ENCODE data around the gene CCDC117. TPM values are rescaled to one million over a fixed set of nuclear protein-coding genes. Genes with fewer than 3 reads are reported as not detected.

The CCDC117 gene
- total and polyA plus RNA-seq, 8 donors = 5.1 to 15.7 (median 8.8) TPM

- H3K9me3 ChIP-seq = no peaks in the 10 kb centered on the region
- no peak for FAIRE-seq
- WGBS, 2 donors = 35 to 37% methylated on average over 5 of the region's 5 CpGs
- H3K27ac ChIP-seq = peak overlapping the region; percentile 97 to 100 (median 100)
- TF ChIP-seq CTCF (IDR thresholded peaks at IDR 0.05) = no peak
- no peak for ATAC-seq
- peak overlapping the region; percentile 80 to 94 (median 88) for H3K4me3 ChIP-seq
- H3K36me3 ChIP-seq = peaks cover 0 to 55% (median 44%) of the 10 kb centered on the region in 3 donors
- peaks cover 0 to 21% (median 0%) of the 10 kb centered on the region in 3 donors for H3K4me1 ChIP-seq
- no peaks in the 10 kb centered on the region for H3K27me3 ChIP-seq
- DNase-seq = peak in 1 of 6 donors; percentile 50
- intact Hi-C loops (cut with DNase I) = no loop called here
These were observed 23.7 kb downstream of the CCDC117 start for GRCh38 chr22:28795932-28796856.

GRCh38 chr22:28798810-28799605 is 26.5 kb downstream of the CCDC117 start:
- peaks cover 0 to 52% (median 44%) of the 10 kb centered on the region in 3 donors for H3K36me3 ChIP-seq
- H3K9me3 ChIP-seq = no peaks in the 10 kb centered on the region
- H3K27ac ChIP-seq = peak overlapping the region; percentile 97 to 100 (median 100)
- no peak for FAIRE-seq
- peak overlapping the region; percentile 80 to 94 (median 88) for H3K4me3 ChIP-seq
- intact Hi-C loops (cut with DNase I) = no loop called here
- H3K4me1 ChIP-seq = peaks cover 0 to 30% (median 3%) of the 10 kb centered on the region in 3 donors
- ATAC-seq = peak in 2 of 4 donors; percentile 2 to 19
- H3K27me3 ChIP-seq = no peaks in the 10 kb centered on the region
- DNase-seq = peak in 1 of 6 donors; percentile 52
- 1 to 3% methylated on average over 7 of the region's 7 CpGs for WGBS, 2 donors
- TF ChIP-seq CTCF (IDR thresholded peaks at IDR 0.05) = no peak

GRCh38 chr22:28799606-28800307 is 27.3 kb downstream of the CCDC117 start:
- no peak for TF ChIP-seq CTCF (IDR thresholded peaks at IDR 0.05)
- peak; percentile 26 to 62 (median 50) for ATAC-seq
- Histone ChIP-seq H3K36me3 (peaks cover 0 to 45% (median 36%) of the 10 kb centered on the region in 3 donors), H3K9me3 (no peaks in the 10 kb centered on the region), H3K27me3 (no peaks in the 10 kb centered on the region), H3K4me1 (peaks cover 0 to 24% (median 4%) of the 10 kb centered on the region in 3 donors), H3K4me3 (peak overlapping the region; percentile 80 to 94 (median 88)), H3K27ac (peak overlapping the region; percentile 97 to 100 (median 100))
- peak; percentile 51 to 90 (median 76) for DNase-seq
- WGBS, 2 donors = 0 to 1% methylated on average over 20 to 31 of the region's 31 CpGs
- intact Hi-C loops (cut with DNase I) = no loop called here
- no peak for FAIRE-seq

GRCh38 chr22:28800308-28801041 is 28.0 kb downstream of the CCDC117 start, which contains the start of gene XBP1:
Gene XBP1, minus strand, starts transcription at chr22:28800569.
- no peak for TF ChIP-seq CTCF (IDR thresholded peaks at IDR 0.05)
- Histone ChIP-seq H3K27ac (peak within 1 kb of the TSS; percentile 97 to 100 (median 100)), H3K36me3 (peaks cover 0 to 38% (median 29%) of the 10 kb centered on the region in 3 donors), H3K4me3 (peak within 1 kb of the TSS; percentile 80 to 94 (median 88)), H3K27me3 (no peaks in the 10 kb centered on the region), H3K9me3 (no peaks in the 10 kb centered on the region), H3K4me1 (peaks cover 0 to 19% (median 4%) of the 10 kb centered on the region in 3 donors)
- FAIRE-seq = no peak
- peak; percentile 95 to 99 (median 97) for DNase-seq
- WGBS, 2 donors = 0% methylated on average over 59 to 78 of the region's 78 CpGs
- ATAC-seq = peak; percentile 76 to 88 (median 85)
- intact Hi-C loops (cut with DNase I) = no loop called here
